Activated CD4-positive, alpha-beta T cell treated with anti-CD3 and anti-CD28 coated beads, Interleukin-2, amount 10 ng/mL, durations not matched to agents 24 days and 14 days (primary cell): ENCODE results near the gene PRSS12. TPM values are rescaled to one million over a fixed set of nuclear protein-coding genes. Genes with fewer than 3 reads are reported as not detected.
A peak's percentile ranks its signal among the peaks of the same experiment; 100 is the strongest.

Experiments
- DNase-seq: peaks from one replicate; pipeline ENCODE4 v3.0.0; 2022
- H3K27ac Mint-ChIP-seq: one replicate; pipeline ENCODE4 v1.8.0; 2022; ENCODE audit warnings: mild to moderate bottlenecking, mixed read lengths
- H3K27me3 Mint-ChIP-seq: one replicate; pipeline ENCODE4 v1.8.0; 2022; ENCODE audit warnings: mixed read lengths
- H3K36me3 Mint-ChIP-seq: one replicate; pipeline ENCODE4 v1.8.0; 2022; ENCODE audit warnings: low read depth, mild to moderate bottlenecking, mixed read lengths
- H3K4me1 Mint-ChIP-seq: one replicate; pipeline ENCODE4 v1.8.0; 2021; ENCODE audit warnings: mixed read lengths
- H3K4me3 Mint-ChIP-seq: one replicate; pipeline ENCODE4 v1.8.0; 2022; ENCODE audit warnings: mild to moderate bottlenecking, moderate library complexity, mixed read lengths
- H3K9me3 Mint-ChIP-seq: one replicate; pipeline ENCODE4 v1.8.0; 2021; ENCODE audit warnings: mixed read lengths
- intact Hi-C: fragments of 100-400 bp; cut with micrococcal nuclease; formaldehyde crosslinking; loops from one replicate; pipeline ENCODE4 v1.15.1; 2023
- total RNA-seq: library from RNA; stranded (reverse); gene quantifications from 2 replicates; pipeline ENCODE4 v1.2.3, GENCODE V29; 2022

Gene PRSS12
- total RNA-seq, 1 donor from 2014 or later = not detected

GRCh38 chr4:118286685-118287084 is 66.1 kb downstream of the PRSS12 start:
- H3K27me3 Mint-ChIP-seq = peaks cover 5% of the 10 kb centered on the region
- peaks cover 12% of the 10 kb centered on the region for H3K4me1 Mint-ChIP-seq
- H3K36me3 Mint-ChIP-seq = peaks cover 19% of the 10 kb centered on the region
- intact Hi-C loops = no loop called here
- DNase-seq = no peak
- no peaks in the 10 kb centered on the region for H3K9me3 Mint-ChIP-seq
- no peak overlapping the region for H3K4me3 Mint-ChIP-seq
- H3K27ac Mint-ChIP-seq = no peak overlapping the region

- DNase-seq = no peak
- Mint-ChIP-seq H3K4me1 (peaks cover 17% of the 10 kb centered on the region), H3K4me3 (no peak overlapping the region), H3K36me3 (peaks cover 26% of the 10 kb centered on the region), H3K27me3 (peaks cover under 1% of the 10 kb centered on the region), H3K27ac (no peak overlapping the region), H3K9me3 (no peaks in the 10 kb centered on the region)
- intact Hi-C loops = no loop called here
These were observed 66.9 kb downstream of the PRSS12 start for GRCh38 chr4:118285931-118286330.

- no peak for DNase-seq
- Mint-ChIP-seq H3K27me3 (no peaks in the 10 kb centered on the region), H3K9me3 (no peaks in the 10 kb centered on the region), H3K36me3 (peaks cover 44% of the 10 kb centered on the region), H3K27ac (no peak overlapping the region), H3K4me3 (no peak overlapping the region), H3K4me1 (peaks cover 23% of the 10 kb centered on the region)
- intact Hi-C loops = loop anchor here (5.0 kb wide), 1 partner anchor 308 kb away; no protein-coding TSS in a partner anchor
These were observed 68.6 kb downstream of the PRSS12 start for GRCh38 chr4:118284169-118284568.

GRCh38 chr4:118282692-118283091 is 70.1 kb downstream of the PRSS12 start:
- Mint-ChIP-seq H3K27ac (no peak overlapping the region), H3K4me3 (no peak overlapping the region)
- intact Hi-C loops = loop anchor here (5.0 kb wide), 1 partner anchor 310 kb away; no protein-coding TSS in a partner anchor

GRCh38 chr4:118281611-118282442 is 71.0 kb downstream of the PRSS12 start:
- peak overlapping the region; percentile 88 for H3K4me3 Mint-ChIP-seq
- H3K4me1 Mint-ChIP-seq = peaks cover 34% of the 10 kb centered on the region
- H3K36me3 Mint-ChIP-seq = peaks cover 53% of the 10 kb centered on the region
- no peak for DNase-seq
- peak overlapping the region; percentile 12 for H3K27ac Mint-ChIP-seq
- intact Hi-C loops = loop anchor here (2.0 to 5.0 kb wide), 2 partner anchors 71 to 310 kb away; partner anchors contain the start of gene PRSS12
- H3K9me3 Mint-ChIP-seq = no peaks in the 10 kb centered on the region
- no peaks in the 10 kb centered on the region for H3K27me3 Mint-ChIP-seq

More at GRCh38 chr4:118282692-118283091, 70.1 kb downstream of the PRSS12 start:
- no peak for DNase-seq
- H3K4me1 Mint-ChIP-seq = peaks cover 31% of the 10 kb centered on the region
- H3K36me3 Mint-ChIP-seq = peaks cover 53% of the 10 kb centered on the region
- no peaks in the 10 kb centered on the region for H3K9me3 Mint-ChIP-seq
- H3K27me3 Mint-ChIP-seq = no peaks in the 10 kb centered on the region

GRCh38 chr4:118280501-118281218 is 72.1 kb downstream of the PRSS12 start:
- no peaks in the 10 kb centered on the region for H3K27me3 Mint-ChIP-seq
- intact Hi-C loops = loop anchor here (2.0 to 5.0 kb wide), 2 partner anchors 72 to 312 kb away; partner anchors contain the start of gene PRSS12
- H3K4me1 Mint-ChIP-seq = peaks cover 34% of the 10 kb centered on the region
- peak; percentile 79 for DNase-seq
- peak overlapping the region; percentile 59 for H3K27ac Mint-ChIP-seq
- no peaks in the 10 kb centered on the region for H3K9me3 Mint-ChIP-seq
- H3K36me3 Mint-ChIP-seq = peaks cover 53% of the 10 kb centered on the region
- H3K4me3 Mint-ChIP-seq = peak overlapping the region; percentile 88

- H3K27me3 Mint-ChIP-seq = no peaks in the 10 kb centered on the region
- H3K4me3 Mint-ChIP-seq = peak overlapping the region; percentile 88
- no peak for DNase-seq
- H3K4me1 Mint-ChIP-seq = peaks cover 34% of the 10 kb centered on the region
- H3K27ac Mint-ChIP-seq = peak overlapping the region; percentile 93
- intact Hi-C loops = loop anchor here (2.0 to 5.0 kb wide), 5 partner anchors 73 to 1022 kb away; partner anchors contain the start of genes METTL14, PRSS12 and SEC24D
- H3K9me3 Mint-ChIP-seq = no peaks in the 10 kb centered on the region
- peaks cover 53% of the 10 kb centered on the region for H3K36me3 Mint-ChIP-seq
These were observed 72.8 kb downstream of the PRSS12 start for GRCh38 chr4:118279920-118280432.

- no peaks in the 10 kb centered on the region for H3K9me3 Mint-ChIP-seq
- intact Hi-C loops = loop anchor here (2.0 to 5.0 kb wide), 3 partner anchors 405 to 1023 kb away; partner anchors contain the start of genes METTL14 and SEC24D
- peaks cover 53% of the 10 kb centered on the region for H3K36me3 Mint-ChIP-seq
- H3K4me3 Mint-ChIP-seq = peak overlapping the region; percentile 88
- DNase-seq = peak; percentile 65
- H3K27me3 Mint-ChIP-seq = no peaks in the 10 kb centered on the region
- peaks cover 34% of the 10 kb centered on the region for H3K4me1 Mint-ChIP-seq
- peak overlapping the region; percentile 93 for H3K27ac Mint-ChIP-seq
These were observed 73.5 kb downstream of the PRSS12 start for GRCh38 chr4:118279328-118279727.

GRCh38 chr4:118278473-118279274 is 74.1 kb downstream of the PRSS12 start:
- intact Hi-C loops = loop anchor here (2.0 to 5.0 kb wide), 3 partner anchors 406 to 1024 kb away; partner anchors contain the start of genes METTL14 and SEC24D
- Mint-ChIP-seq H3K9me3 (no peaks in the 10 kb centered on the region), H3K4me1 (peaks cover 34% of the 10 kb centered on the region), H3K27ac (peak overlapping the region; percentile 93), H3K27me3 (no peaks in the 10 kb centered on the region), H3K4me3 (peak overlapping the region; percentile 88), H3K36me3 (peaks cover 53% of the 10 kb centered on the region)
- DNase-seq = peak; percentile 98

- H3K9me3 Mint-ChIP-seq = no peaks in the 10 kb centered on the region
- H3K4me3 Mint-ChIP-seq = no peak overlapping the region
- H3K27me3 Mint-ChIP-seq = no peaks in the 10 kb centered on the region
- H3K36me3 Mint-ChIP-seq = peaks cover 40% of the 10 kb centered on the region
- no peak for DNase-seq
- intact Hi-C loops = loop anchor here (5.0 kb wide), 2 partner anchors 560 to 1025 kb away; partner anchors contain the start of gene SEC24D
- no peak overlapping the region for H3K27ac Mint-ChIP-seq
- peaks cover 29% of the 10 kb centered on the region for H3K4me1 Mint-ChIP-seq
These were observed 75.6 kb downstream of the PRSS12 start for GRCh38 chr4:118277243-118277642.

GRCh38 chr4:118276580-118276979 is 76.2 kb downstream of the PRSS12 start:
- Mint-ChIP-seq H3K27ac (no peak overlapping the region), H3K4me3 (no peak overlapping the region), H3K36me3 (peaks cover 33% of the 10 kb centered on the region), H3K27me3 (no peaks in the 10 kb centered on the region), H3K9me3 (no peaks in the 10 kb centered on the region), H3K4me1 (peaks cover 24% of the 10 kb centered on the region)
- no peak for DNase-seq
- intact Hi-C loops = loop anchor here (5.0 kb wide), 2 partner anchors 561 to 1026 kb away; partner anchors contain the start of gene SEC24D

- H3K4me1 Mint-ChIP-seq = peaks cover 11% of the 10 kb centered on the region
- no peak for DNase-seq
- H3K27me3 Mint-ChIP-seq = peaks cover 4% of the 10 kb centered on the region
- no peak overlapping the region for H3K27ac Mint-ChIP-seq
- H3K36me3 Mint-ChIP-seq = peaks cover 4% of the 10 kb centered on the region
- no peak overlapping the region for H3K4me3 Mint-ChIP-seq
- intact Hi-C loops = loop anchor here (5.0 kb wide), 1 partner anchor 826 kb away; no protein-coding TSS in a partner anchor
- no peaks in the 10 kb centered on the region for H3K9me3 Mint-ChIP-seq
These were observed 79.2 kb downstream of the PRSS12 start for GRCh38 chr4:118273642-118274041.

GRCh38 chr4:118271788-118272187 is 81.0 kb downstream of the PRSS12 start:
- no peaks in the 10 kb centered on the region for H3K9me3 Mint-ChIP-seq
- H3K4me1 Mint-ChIP-seq = no peaks in the 10 kb centered on the region
- H3K4me3 Mint-ChIP-seq = no peak overlapping the region
- H3K27me3 Mint-ChIP-seq = peaks cover 5% of the 10 kb centered on the region
- intact Hi-C loops = loop anchor here (2.0 to 5.0 kb wide), 3 partner anchors 195 to 1913 kb away; no protein-coding TSS in a partner anchor
- DNase-seq = no peak
- no peak overlapping the region for H3K27ac Mint-ChIP-seq
- no peaks in the 10 kb centered on the region for H3K36me3 Mint-ChIP-seq
